ENCODE measurements around the gene MECP2. TPM values are rescaled to one million over a fixed set of nuclear protein-coding genes. Genes with fewer than 3 reads are reported as not detected.
A peak's percentile ranks its signal among the peaks of the same experiment; 100 is the strongest.

The MECP2 gene
- total and polyA plus RNA-seq, 8 donors = 10.7 to 47.9 (median 18.4) TPM

DNA sequence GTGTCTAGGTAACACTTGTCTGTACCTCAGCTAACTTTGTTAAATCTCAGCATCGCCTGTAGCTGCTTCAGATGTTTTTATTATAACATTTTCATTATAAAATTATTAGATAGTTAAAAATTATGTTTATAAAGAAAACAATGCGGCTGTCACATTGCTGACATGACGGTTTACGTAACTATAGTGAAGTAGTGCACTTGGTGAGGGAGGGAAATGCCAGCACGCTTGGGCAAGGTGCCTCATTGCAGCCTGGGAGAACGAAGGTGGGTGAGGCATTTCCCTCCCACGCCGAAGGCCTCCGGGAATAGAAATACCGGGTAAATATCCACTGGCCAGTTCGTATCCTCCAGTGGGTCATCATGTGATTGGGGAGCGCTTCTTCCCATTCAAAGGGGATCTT lies 109.0 kb downstream of the MECP2 start:
- Histone ChIP-seq H3K9me3 (no peaks in the 10 kb centered on the region), H3K27me3 (peaks cover 0 to 7% (median 0%) of the 10 kb centered on the region in 3 donors), H3K4me3 (no peak overlapping the region), H3K27ac (no peak overlapping the region), H3K36me3 (no peaks in the 10 kb centered on the region), H3K4me1 (peaks cover 0 to 23% (median 8%) of the 10 kb centered on the region in 4 donors)
- TF ChIP-seq POLR2AphosphoS5 (IDR thresholded peaks at IDR 0.05) (no peak), POLR2A (IDR thresholded peaks at IDR 0.05) (no peak), EP300 (IDR thresholded peaks at IDR 0.05) (no peak), CTCF (IDR thresholded peaks at IDR 0.05) (no peak)
- 84 to 88% (median 86%) methylated on average over 9 to 12 of the region's 12 CpGs for WGBS, 5 donors
- intact Hi-C loops (cut with DNase I; ENCODE audit: low total_unique reads) = no loop called here
- DNase-seq = no peak

- Histone ChIP-seq H3K9me3 (no peaks in the 10 kb centered on the region), H3K4me3 (no peak overlapping the region), H3K27ac (peak overlapping the region in 4 of 5 donors; percentile 73 to 84 (median 80)), H3K27me3 (peaks cover 0 to 3% (median 0%) of the 10 kb centered on the region in 3 donors), H3K4me1 (peaks cover 0 to 23% (median 10%) of the 10 kb centered on the region in 4 donors), H3K36me3 (no peaks in the 10 kb centered on the region)
- no peak for TF ChIP-seq POLR2A (IDR thresholded peaks at IDR 0.05)
- TF ChIP-seq EP300 (IDR thresholded peaks at IDR 0.05) = no peak
- no peak for TF ChIP-seq POLR2AphosphoS5 (IDR thresholded peaks at IDR 0.05)
- no peak for TF ChIP-seq CTCF (IDR thresholded peaks at IDR 0.05)
- DNase-seq = no peak
- WGBS, 5 donors = 56 to 73% (median 62%) methylated on average over 13 to 20 of the region's 20 CpGs
- intact Hi-C loops (cut with DNase I; ENCODE audit: low total_unique reads) = no loop called here
These were observed 113.0 kb downstream of the MECP2 start for GRCh38 chrX:153984351-153985178.

GRCh38 chrX:153983321-153983801 lies 114.2 kb downstream of the MECP2 start:
- no peaks in the 10 kb centered on the region for H3K36me3 ChIP-seq
- WGBS, 5 donors = 79 to 89% (median 81%) methylated on average over 6 to 12 of the region's 12 CpGs
- no peak overlapping the region for H3K27ac ChIP-seq
- DNase-seq = no peak
- peaks cover 0 to 3% (median 0%) of the 10 kb centered on the region in 3 donors for H3K27me3 ChIP-seq
- intact Hi-C loops (cut with DNase I; ENCODE audit: low total_unique reads) = no loop called here
- TF ChIP-seq CTCF (IDR thresholded peaks at IDR 0.05) (no peak), EP300 (IDR thresholded peaks at IDR 0.05) (no peak), POLR2A (IDR thresholded peaks at IDR 0.05) (no peak), POLR2AphosphoS5 (IDR thresholded peaks at IDR 0.05) (no peak)
- H3K9me3 ChIP-seq = no peaks in the 10 kb centered on the region
- no peak overlapping the region for H3K4me3 ChIP-seq
- H3K4me1 ChIP-seq = peaks cover 0 to 23% (median 10%) of the 10 kb centered on the region in 4 donors

GRCh38 chrX:153981771-153982533 lies 115.6 kb downstream of the MECP2 start:
- H3K4me1 ChIP-seq = peaks cover 0 to 23% (median 10%) of the 10 kb centered on the region in 4 donors
- 83 to 88% (median 86%) methylated on average over 17 to 52 of the region's 52 CpGs for WGBS, 5 donors
- H3K27ac ChIP-seq = peak overlapping the region in 3 of 5 donors; percentile 57 to 66 (median 64)
- H3K9me3 ChIP-seq = no peaks in the 10 kb centered on the region
- H3K4me3 ChIP-seq = no peak overlapping the region
- intact Hi-C loops (cut with DNase I; ENCODE audit: low total_unique reads) = no loop called here
- DNase-seq = peak in 1 of 2 donors; percentile 46
- TF ChIP-seq EP300 (IDR thresholded peaks at IDR 0.05) (no peak), CTCF (IDR thresholded peaks at IDR 0.05) (no peak), POLR2A (IDR thresholded peaks at IDR 0.05) (no peak), POLR2AphosphoS5 (IDR thresholded peaks at IDR 0.05) (no peak)
- H3K27me3 ChIP-seq = no peaks in the 10 kb centered on the region
- no peaks in the 10 kb centered on the region for H3K36me3 ChIP-seq
